KOPT-K1 (cell line): ENCODE measurements around the gene VEPH1.
"Not testable (repeated sequence)": the region's sequence is repeated elsewhere in the genome, so short reads cannot be mapped to it uniquely, and the experiment has no call there.

Experiments used
- H3K27ac ChIP-seq: fragments of 200-600 bp; sonication (generic); 2 replicates; pipeline ENCODE4 v1.5.1; 2016; ENCODE audit warnings: antibody characterized with exemption, mild to moderate bottlenecking, low read depth, low read length; ENCODE audit not compliant: poor library complexity, severe bottlenecking
- H3K36me3 ChIP-seq: fragments of 200-600 bp; sonication (generic); 2 replicates; pipeline ENCODE4 v1.5.1; 2017; ENCODE audit warnings: antibody characterized with exemption, mild to moderate bottlenecking, low read length, moderate library complexity; ENCODE audit not compliant: insufficient read depth
- H3K9me3 ChIP-seq: fragments of 200-600 bp; sonication (generic); 2 replicates; pipeline ENCODE4 v1.5.1; 2017; ENCODE audit warnings: antibody characterized with exemption, low read length, mild to moderate bottlenecking; ENCODE audit not compliant: insufficient read depth, poor library complexity, severe bottlenecking

The VEPH1 gene

GRCh38 chr3:157353652-157354051 lies 149.6 kb downstream of the VEPH1 start:
- Histone ChIP-seq H3K36me3 (no peaks in the 10 kb centered on the region), H3K27ac (no peak overlapping the region), H3K9me3 (no peaks in the 10 kb centered on the region)

GRCh38 chr3:157351981-157352380 lies 151.2 kb downstream of the VEPH1 start:
- no peaks in the 10 kb centered on the region for H3K9me3 ChIP-seq
- no peak overlapping the region for H3K27ac ChIP-seq
- no peaks in the 10 kb centered on the region for H3K36me3 ChIP-seq

- not testable (repeated sequence) for H3K9me3 ChIP-seq, H3K36me3 ChIP-seq, H3K27ac ChIP-seq
Measured at GRCh38 chr3:157350651-157351050, 152.6 kb downstream of the VEPH1 start.

- not testable (repeated sequence) for H3K27ac ChIP-seq, H3K36me3 ChIP-seq, H3K9me3 ChIP-seq
Measured at GRCh38 chr3:157348304-157349075, 154.7 kb downstream of the VEPH1 start.

GRCh38 chr3:157347577-157348303 lies 155.5 kb downstream of the VEPH1 start:
- H3K27ac ChIP-seq: no peak overlapping the region
- no peaks in the 10 kb centered on the region for H3K9me3 ChIP-seq
- H3K36me3 ChIP-seq: no peaks in the 10 kb centered on the region

- Histone ChIP-seq H3K36me3 (no peaks in the 10 kb centered on the region), H3K9me3 (no peaks in the 10 kb centered on the region), H3K27ac (no peak overlapping the region)
Measured at GRCh38 chr3:157336252-157337009, 166.8 kb downstream of the VEPH1 start.

- H3K36me3 ChIP-seq: no peaks in the 10 kb centered on the region
- no peaks in the 10 kb centered on the region for H3K9me3 ChIP-seq
- H3K27ac ChIP-seq: no peak overlapping the region
Measured at GRCh38 chr3:157335233-157336076, 167.8 kb downstream of the VEPH1 start.

GRCh38 chr3:157333551-157333991 lies 169.6 kb downstream of the VEPH1 start:
- Histone ChIP-seq H3K27ac (no peak overlapping the region), H3K9me3 (no peaks in the 10 kb centered on the region)

GRCh38 chr3:157330206-157330605 lies 173.0 kb downstream of the VEPH1 start:
- no peak overlapping the region for H3K27ac ChIP-seq

More at GRCh38 chr3:157333551-157333991, 169.6 kb downstream of the VEPH1 start:
- no peaks in the 10 kb centered on the region for H3K36me3 ChIP-seq

GRCh38 chr3:157329551-157329950 lies 173.7 kb downstream of the VEPH1 start:
- no peak overlapping the region for H3K27ac ChIP-seq
- no peaks in the 10 kb centered on the region for H3K9me3 ChIP-seq
- H3K36me3 ChIP-seq: no peaks in the 10 kb centered on the region

More at GRCh38 chr3:157330206-157330605, 173.0 kb downstream of the VEPH1 start:
- Histone ChIP-seq H3K36me3 (no peaks in the 10 kb centered on the region), H3K9me3 (no peaks in the 10 kb centered on the region)

- no peaks in the 10 kb centered on the region for H3K9me3 ChIP-seq
- H3K27ac ChIP-seq: no peak overlapping the region
- no peaks in the 10 kb centered on the region for H3K36me3 ChIP-seq
Measured at GRCh38 chr3:157327837-157328236, 175.4 kb downstream of the VEPH1 start.

- Histone ChIP-seq H3K27ac (no peak overlapping the region), H3K9me3 (no peaks in the 10 kb centered on the region), H3K36me3 (no peaks in the 10 kb centered on the region)
Measured at GRCh38 chr3:157327018-157327417, 176.2 kb downstream of the VEPH1 start.

- H3K36me3 ChIP-seq: not testable (repeated sequence)
Measured at GRCh38 chr3:157324869-157325268, 178.3 kb downstream of the VEPH1 start.

GRCh38 chr3:157323360-157323759 lies 179.9 kb downstream of the VEPH1 start:
- H3K9me3 ChIP-seq: no peaks in the 10 kb centered on the region
- no peaks in the 10 kb centered on the region for H3K36me3 ChIP-seq
- no peak overlapping the region for H3K27ac ChIP-seq

More at GRCh38 chr3:157324869-157325268, 178.3 kb downstream of the VEPH1 start:
- not testable (repeated sequence) for H3K9me3 ChIP-seq, H3K27ac ChIP-seq
